Left ventricle myocardium superior (tissue), 1 donor: Measurements from ENCODE around the gene SGSH. TPM values are rescaled to one million over a fixed set of nuclear protein-coding genes. Genes with fewer than 3 reads are reported as not detected.
"Not testable (repeated sequence)": the region's sequence is repeated elsewhere in the genome, so short reads cannot be mapped to it uniquely, and the experiment has no call there.

Experiments
- ATAC-seq: fragments of 200-7000 bp; cut with Tn5 transposase; one replicate; pipeline ENCODE4 v1.9.1; 2020; ENCODE audit warnings: mild to moderate bottlenecking, moderate library complexity
- DNase-seq: peaks from one replicate; pipeline ENCODE4 v3.0.0-alpha.2; 2020
- intact Hi-C: fragments of 100-400 bp; cut with micrococcal nuclease; formaldehyde crosslinking; loops from one replicate; pipeline ENCODE4 v1.11.0; 2022
- total RNA-seq: library from RNA; stranded (reverse); fragmentation: NEBNext Ultra II Directional; extraction: Animal tissue kit (Norgen Biotek cat#: 25700); gene quantifications from one replicate; pipeline ENCODE4 v1.2.1, GENCODE V29; 2021
- donor health status: DM: no; HTN: yes; CAD: no; lungs with severe emphysema.

The SGSH gene
- total RNA-seq, 1 donor from 2014 or later: 11.4 TPM

DNA sequence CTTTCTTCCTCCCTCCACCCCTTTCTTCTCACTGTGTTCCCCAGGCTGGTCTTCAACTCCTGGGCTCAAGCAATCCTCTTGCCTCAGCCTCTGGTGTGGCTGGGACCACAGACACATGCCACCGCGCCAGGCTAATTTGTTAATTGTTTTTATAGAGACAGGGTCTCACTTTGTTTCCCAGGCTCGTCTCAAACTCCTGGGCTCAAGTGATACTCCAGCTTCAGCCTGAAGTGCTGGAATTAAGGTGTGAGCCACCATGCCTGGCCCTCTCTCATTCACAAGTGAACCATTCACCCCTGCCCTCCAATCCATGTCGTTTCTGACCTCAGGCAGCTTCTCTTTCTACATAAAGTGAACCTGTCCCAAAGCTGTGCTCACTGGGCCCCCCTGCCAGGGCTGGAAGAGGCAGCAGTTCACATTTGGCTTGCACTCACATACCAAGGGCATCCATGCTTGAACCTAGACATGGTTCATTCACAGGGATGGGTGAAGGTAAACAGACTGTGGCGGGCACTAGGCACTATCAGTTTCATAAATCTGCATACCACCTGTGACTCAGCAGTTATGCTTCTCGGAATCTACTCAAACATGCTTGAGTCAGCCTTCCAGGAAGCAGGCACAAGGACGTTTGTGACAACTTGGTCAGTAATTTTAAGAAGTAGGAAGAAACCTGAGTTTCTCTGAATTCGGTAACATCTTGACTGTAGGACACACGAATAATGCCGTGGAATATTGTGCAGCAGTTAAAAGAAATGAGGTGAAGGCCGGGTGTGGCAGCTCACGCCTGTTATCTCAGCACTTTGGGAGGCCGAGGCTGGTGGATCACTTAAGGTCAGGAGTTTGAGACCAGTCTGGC is 34.5 kb upstream of the SGSH start:
- ATAC-seq (peak; percentile 27), DNase-seq (no peak)
- intact Hi-C loops: no loop called here

DNA sequence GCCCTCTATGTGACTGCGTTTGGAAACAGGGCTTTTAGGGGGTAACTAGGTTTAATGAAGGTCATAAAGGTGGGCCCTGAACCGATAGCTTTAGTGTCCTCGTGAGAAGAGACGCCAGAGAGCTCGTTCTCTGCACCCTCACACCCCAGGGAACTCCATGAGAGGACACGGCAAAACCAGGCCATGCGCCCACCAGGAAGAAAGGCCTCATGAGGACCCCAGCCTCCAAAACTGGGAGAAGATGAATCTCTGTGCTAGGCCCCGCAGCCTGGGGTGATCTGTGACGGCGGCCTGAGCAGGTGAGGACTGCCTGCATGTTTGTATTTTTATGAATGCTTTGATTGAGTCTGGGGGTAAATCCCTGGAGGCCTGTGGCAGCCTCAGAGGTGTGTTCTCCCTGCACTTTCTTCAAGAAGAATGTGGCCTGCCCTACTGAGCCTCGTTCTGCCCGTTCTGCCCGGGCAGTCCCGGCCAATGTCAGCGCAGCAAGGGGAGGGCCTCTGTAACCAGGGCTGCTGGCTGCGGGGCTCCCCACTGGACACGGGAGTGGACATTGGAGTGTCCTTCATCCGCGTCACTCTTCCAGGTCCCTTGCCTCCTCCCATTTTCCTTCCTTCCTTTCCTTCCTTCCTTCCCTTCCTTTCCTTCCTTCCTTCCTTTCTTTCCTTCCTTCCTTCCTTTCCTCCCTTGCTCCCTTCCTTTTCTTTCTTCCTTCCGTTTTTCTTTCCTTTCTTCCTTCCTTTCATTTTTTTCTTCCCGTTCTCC is 33.7 kb upstream of the SGSH start:
- DNase-seq: no peak
- intact Hi-C loops: no loop called here
- ATAC-seq: no peak

DNA sequence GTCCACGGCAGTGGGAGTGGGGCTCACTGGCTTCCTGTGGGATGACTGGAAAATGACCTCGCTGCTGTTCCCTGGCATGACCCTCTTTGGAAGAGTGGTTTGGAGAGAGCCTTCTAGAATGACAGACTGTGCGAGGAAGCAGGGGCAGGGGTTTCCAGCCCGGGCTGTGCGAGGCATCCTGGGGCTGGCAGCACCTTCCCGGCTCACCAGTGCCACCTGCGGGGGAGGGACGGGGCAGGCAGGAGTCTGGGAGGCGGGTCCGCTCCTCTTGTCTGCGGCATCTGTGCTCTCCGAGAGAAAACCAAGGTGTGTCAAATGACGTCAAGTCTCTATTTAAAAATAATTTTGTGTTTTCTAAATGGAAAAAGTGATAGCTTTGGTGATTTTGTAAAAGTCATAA is 32.7 kb upstream of the SGSH start:
- intact Hi-C loops: no loop called here
- DNase-seq: peak; percentile 72
- peak; percentile 70 for ATAC-seq

DNA sequence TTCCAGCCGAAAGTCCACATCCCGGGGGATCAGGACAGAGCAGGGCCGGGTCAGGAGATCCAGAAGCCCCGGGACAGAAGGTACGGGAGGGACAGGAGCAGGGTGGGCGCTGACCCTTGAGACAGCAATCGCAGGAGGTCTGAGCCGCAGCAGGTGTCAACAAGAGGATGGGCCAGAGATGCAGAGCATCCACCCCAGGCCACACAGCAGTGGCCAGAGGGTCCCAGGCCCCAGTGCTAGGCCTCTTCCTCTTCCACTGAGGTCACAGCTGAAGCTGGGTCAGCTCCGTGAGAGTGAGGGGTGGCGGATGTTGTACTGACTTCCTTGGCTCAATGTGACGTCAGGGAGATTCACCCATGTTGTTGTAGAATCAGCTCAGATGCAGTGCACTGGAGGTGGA is 31.8 kb upstream of the SGSH start:
- no peak for ATAC-seq
- DNase-seq: no peak
- intact Hi-C loops: no loop called here

DNA sequence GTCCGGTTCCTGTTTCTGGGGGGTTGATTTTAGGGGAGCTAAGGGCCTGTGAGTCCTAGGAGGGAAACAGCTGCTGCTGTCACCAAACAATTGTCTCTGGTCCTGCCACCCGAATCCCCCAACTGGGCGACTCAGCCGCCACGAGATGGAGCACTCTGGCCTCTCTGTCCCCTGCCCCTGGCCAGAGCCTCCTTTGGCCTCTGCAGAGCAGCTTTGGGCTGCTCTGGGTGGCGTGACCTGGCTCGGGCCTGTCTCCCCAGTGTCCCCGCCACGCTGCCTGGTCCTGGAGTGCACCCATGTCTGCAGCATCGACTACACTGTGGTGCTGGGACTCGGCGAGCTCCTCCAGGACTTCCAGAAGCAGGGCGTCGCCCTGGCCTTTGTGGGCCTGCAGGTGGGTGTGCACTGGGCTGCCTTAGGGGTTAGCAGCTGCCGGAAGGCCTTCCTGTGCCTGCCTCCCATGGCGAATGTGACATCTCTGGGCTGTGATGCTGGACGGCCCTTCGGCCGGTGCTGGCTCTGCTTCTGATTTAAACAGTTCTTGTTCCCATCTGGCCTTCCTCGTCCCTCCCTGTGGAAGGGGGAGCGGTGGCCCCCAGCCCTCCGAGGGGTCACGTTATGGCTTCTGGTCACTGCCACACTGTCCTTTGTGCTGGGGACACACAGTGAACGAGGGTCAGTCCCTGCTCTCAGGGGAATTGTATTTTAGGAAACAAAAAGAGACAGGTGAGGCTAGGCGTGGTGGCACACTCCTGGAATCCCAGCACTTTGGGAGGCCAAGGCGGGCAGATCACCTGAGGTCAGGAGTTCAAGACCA is 29.0 kb upstream of the SGSH start:
- ATAC-seq: no peak
- intact Hi-C loops: no loop called here
- DNase-seq: peak; percentile 15

DNA sequence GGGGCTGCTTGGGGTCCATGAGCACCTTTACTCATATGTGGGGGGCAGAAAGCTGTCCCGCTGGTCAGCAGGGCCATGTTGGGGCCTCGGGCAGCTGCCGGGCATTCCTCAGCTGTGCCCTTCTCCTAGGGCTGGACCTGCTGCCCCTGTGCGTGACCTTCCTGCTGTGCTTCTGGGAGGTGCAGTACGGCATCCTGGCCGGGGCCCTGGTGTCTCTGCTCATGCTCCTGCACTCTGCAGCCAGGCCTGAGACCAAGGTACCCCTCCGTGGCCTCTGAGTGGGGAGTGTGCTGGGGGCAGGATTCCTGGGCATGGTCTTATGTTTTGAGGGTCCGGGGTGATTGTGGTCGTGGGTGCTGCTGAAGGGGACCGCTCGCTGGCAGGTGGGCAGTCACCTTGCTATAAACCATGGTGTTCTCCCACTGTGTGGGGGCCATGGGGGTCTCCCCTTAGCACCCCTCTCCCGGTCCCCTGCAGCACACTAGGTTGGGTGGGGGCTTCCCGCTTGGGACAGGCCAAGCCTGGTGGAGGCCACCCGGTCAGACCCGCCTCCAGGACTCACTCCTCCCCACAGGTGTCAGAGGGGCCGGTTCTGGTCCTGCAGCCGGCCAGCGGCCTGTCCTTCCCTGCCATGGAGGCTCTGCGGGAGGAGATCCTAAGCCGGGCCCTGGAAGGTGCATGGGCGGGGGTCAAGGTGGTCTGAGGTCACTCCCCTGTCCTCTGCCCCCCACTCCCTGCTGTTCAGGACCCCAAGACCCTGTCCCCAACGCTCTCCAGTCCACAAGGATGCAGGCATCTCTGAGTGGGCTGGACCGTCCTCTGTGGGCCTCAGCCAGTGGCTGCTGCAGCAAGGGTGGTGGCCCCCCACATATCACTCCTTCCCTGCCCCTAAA is 28.1 kb upstream of the SGSH start:
- ATAC-seq: no peak
- DNase-seq: no peak
- intact Hi-C loops: no loop called here

DNA sequence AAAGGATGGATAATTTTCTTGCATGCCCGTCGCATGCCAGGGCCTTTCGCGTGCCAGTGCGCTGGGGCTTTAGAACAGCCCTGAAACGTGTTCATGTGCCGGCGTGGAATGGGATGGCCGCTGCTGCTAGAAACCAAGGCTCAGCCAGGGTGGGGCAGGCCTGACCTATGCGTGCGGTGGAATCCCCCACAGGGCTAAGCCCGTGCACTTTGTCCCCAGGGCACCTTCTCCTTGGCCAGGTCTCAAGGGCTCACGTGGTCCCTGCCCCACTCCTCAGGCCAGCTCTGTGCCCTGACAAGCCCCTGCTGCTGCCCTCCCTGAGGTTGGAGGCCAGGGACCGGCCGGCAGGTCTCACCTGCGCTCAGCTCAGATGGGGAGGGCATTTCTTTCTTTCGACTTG is 27.4 kb upstream of the SGSH start:
- intact Hi-C loops: no loop called here
- peak; percentile 21 for DNase-seq

DNA sequence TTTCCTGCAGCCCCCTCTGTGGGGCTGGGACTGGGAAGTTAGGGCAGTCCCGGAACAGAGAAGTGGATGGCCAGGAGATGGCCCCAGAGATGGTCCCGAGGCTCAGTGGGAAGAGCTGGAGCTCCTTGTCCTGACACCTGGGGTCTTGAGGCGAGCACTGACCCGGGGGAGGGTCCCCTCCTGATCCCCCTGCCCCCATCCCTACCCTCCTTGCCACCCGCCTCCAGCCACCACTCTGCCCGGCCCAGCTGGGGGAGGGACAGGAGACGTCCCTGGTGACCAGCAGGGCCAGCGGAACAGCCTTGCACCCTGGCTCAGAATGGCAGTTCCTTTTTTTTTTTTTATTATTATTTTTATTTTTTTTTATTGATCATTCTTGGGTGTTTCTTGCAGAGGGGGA is 26.6 kb upstream of the SGSH start:
- DNase-seq: no peak
- ATAC-seq: no peak
- intact Hi-C loops: no loop called here

More for the DNA sequence above, 27.4 kb upstream of the SGSH start:
- ATAC-seq: no peak

DNA sequence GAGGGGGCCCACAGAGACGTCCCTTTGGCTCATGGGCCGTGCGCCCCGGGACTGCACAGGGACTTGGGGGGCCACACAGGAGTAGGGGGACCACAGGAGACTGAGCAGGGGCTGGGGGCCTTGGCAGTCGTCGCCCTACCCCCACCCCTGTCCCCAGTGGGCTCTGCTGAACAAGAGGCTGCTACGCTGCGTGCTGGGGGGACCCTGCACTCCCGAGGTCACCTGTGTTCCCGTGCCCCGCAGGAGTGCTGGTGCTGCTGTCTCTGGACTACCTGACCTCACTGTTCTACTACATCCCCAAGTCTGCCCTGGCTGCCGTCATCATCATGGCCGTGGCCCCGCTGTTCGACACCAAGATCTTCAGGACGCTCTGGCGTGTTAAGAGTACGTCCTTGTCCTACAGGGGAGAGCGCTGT is 26.1 kb upstream of the SGSH start:
- intact Hi-C loops: no loop called here
- DNase-seq (no peak), ATAC-seq (no peak)

DNA sequence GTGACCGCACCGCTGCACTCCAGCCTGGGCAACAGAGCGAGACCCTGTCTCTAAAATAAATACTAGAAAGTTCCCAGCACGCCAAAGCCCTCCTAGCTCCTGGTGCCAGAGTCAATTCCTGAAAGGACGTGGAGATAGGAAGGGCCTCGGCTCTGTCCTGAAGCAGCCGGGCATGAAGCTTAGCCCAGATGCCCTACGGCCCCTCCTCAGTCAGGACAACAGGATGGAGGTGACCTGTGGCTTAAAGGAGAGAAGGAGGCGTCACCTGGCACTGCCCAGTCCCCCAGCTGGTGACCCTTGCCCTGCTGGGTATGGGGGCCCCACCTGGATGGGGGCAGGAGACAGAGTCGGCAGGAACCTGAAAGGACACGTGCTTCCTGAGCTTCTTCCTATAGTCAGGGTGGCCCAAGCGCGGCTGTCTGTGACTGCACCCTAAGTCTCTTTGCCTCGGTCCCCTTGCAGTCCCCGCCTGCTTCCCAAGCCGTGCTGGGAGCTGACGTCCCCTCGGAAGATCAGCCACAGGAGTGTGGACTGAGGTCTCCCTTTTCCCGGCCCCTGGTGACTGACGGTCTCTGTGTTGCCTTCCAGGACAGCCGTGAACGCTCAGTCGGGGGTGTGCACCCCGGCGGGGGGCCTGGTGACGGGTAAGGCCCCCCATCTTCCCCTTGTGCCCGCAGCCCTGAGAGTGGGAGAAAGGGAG is 25.6 kb upstream of the SGSH start:
- ATAC-seq (no peak), DNase-seq (no peak)
- intact Hi-C loops: no loop called here

DNA sequence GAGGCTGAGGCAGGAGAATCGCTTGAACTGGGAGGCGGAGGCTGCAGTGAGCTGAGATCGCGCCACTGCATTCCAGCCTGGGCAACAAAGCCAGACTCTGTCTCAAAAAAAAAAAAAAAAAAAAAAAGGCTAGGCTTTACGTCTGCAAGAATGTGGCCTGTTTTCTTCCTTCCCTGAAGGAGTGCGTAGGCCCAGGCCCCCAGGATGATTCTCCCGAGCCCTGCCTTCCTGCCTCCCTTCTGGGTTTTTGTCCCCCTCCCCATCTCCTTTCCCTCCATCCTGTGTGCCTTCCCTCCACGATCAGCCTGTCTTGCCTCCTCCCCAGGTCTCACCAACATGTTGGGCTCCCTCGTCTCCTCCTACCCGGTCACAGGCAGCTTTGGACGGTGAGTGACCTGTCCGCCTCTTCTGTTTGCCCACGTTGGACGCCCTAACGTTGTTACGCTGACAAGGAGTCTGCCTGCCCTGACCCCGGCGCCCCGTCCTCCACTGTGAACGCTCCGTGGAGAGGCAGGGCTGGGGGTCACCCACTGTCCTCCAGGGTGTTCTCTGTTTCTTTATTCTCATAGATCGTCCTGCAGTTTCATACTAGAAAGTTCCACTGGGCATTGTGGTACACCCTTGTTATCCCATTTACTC is 24.9 kb upstream of the SGSH start:
- no peak for ATAC-seq
- DNase-seq: no peak
- intact Hi-C loops: no loop called here

DNA sequence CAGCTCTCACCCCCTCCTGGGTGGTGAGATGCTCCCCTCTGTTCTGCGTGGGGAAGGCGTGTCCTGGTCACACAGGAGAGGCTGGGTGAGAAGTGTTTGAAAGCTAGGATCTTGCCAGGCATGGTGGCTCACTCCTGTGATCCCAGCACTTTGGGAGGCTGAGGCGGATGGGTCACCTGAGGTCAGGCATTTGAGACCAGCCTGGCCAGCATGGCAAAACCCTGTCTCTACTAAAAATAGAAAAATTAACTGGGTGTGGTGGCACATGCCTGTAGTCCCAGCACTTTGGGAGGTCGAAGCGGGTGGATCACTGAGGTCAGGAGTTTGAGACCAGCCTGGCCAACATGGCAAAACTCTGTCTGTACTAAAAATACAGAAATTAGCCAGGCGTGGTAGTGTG is 24.3 kb upstream of the SGSH start:
- DNase-seq, intact Hi-C loops, ATAC-seq: not testable (repeated sequence)

DNA sequence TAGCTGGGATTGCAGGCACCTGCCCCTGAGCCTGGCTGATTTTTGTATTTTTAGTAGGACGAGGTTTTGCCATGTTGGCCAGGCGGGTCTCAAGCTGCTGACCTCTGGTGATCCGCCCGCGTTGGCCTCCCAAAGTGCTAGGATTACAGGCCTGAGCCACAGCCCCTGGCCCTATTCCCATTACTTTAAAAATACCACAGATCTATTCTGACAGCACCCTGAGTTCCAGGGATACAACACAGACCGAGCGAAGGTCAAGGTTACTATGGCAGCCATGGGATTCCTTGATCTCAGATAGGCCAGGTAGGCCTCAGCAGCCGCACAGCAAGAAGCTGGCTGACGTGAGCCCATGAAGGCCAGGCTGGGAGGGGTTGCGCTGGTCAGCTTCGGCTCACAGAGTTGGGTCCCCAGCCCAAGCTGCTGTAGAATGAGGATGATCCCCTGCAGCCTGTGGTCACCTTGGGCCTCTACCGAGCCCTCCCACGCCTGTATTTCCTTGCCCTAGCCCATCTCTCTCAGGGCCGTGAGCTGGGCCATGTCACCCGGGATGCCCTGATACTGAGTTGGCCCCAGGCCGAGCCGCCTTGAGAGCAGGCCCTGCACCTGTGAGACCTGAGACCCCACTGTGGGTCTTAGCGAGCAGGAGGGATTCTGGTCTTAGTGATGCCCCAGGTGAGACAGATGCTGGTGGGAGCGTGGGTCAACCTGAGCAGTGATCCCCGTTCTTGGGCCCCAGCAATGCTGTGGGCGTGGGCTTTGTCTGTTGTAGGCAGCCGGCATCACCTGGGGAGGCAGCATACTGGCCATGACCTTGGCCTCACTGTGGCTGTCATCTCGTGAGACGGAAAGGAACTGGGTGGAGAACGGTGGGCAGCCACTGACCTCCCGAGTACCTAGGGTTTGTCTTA is 23.6 kb upstream of the SGSH start:
- intact Hi-C loops: no loop called here
- DNase-seq: peak; percentile 28
- ATAC-seq: peak; percentile 67

DNA sequence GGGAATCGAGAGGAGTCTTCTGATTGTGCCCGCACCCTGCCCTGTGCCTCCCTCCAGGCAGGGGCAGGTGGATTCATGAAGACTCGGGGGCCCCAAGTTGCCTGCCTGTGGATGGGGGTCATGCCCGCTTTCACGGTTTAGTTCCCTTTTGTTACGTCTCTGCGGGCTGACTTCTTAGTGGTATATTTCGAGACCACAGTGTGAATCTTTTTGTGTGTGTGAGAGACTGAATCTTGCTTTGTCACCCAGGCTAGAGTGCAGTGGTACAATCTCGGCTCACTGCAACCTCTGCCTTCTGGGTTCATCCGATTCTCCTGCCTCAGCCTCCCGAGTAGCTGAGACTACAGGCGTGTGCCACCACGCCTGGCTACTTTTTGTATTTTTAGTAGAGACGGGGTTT is 22.4 kb upstream of the SGSH start:
- intact Hi-C loops: no loop called here
- no peak for ATAC-seq
- DNase-seq: peak; percentile 14

DNA sequence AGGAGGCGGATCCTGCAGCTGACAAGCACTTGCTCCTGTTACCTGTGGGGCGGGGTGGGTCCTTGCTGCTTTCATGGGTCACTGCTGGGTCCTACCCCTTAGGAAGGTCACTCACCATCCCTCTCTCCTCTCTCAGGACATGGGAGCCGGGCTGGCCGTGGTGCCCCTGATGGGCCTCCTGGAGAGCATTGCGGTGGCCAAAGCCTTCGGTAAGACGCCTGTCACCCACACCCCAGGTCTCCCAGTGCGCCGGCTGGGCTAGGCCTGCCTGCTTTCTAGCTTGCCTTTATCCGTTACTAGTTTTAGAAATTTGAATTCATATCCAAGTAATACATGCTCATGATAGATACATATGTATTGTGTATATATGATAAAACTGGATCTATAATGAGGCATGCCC is 17.3 kb upstream of the SGSH start:
- intact Hi-C loops: no loop called here
- no peak for ATAC-seq
- no peak for DNase-seq

DNA sequence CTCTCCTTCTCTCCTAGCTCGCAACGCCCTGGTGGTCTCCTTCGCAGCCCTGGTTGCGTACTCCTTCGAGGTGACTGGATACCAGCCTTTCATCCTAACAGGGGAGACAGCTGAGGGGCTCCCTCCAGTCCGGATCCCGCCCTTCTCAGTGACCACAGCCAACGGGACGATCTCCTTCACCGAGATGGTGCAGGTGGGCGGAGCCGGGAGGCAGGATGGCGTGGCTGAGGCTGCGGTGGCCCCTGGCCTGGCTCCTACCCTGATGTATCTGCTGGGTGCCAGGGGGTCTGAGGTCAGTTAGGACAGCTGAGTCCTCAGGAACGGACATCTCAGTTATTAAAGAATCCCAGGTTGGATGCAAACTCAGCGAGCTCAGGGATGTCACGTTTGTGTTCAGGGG is 16.8 kb upstream of the SGSH start:
- intact Hi-C loops: no loop called here
- ATAC-seq (no peak), DNase-seq (no peak)

DNA sequence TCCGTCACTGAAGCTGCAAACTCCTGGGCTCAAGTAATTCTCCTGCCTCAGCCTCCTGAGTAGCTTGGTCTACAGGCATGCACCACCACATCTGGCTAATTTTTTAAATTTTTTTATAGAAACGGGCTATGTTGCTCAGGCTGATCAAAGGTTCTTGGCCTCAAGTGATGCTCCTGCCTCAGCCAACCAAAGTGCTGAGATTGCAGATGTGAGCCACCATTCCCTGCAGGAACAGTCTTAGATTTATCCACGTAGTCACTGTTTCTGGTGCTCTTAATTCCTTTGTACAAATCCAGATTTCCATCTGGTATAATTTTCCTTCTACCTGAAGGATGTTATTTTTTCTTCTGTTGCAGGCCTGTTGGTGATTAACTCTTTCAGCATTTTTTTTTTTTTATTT is 13.1 kb upstream of the SGSH start:
- ATAC-seq (no peak), DNase-seq (no peak)
- intact Hi-C loops: no loop called here
